HuH-7 (cell line): ENCODE results near the gene BEGAIN.

Experiments
- DNase-seq: peaks from one replicate; pipeline ENCODE4 v3.0.0; 2011; ENCODE audit warnings: low spot score

BEGAIN gene

GRCh38 chr14:100567877-100568163 is 19.4 kb downstream of the BEGAIN start:
- DNase-seq = no peak

- no peak for DNase-seq
These were observed 20.0 kb downstream of the BEGAIN start for GRCh38 chr14:100567009-100567876.

- DNase-seq = no peak
These were observed 20.6 kb downstream of the BEGAIN start for GRCh38 chr14:100566586-100566985.

- no peak for DNase-seq
These were observed 21.1 kb downstream of the BEGAIN start for GRCh38 chr14:100566119-100566518.

- no peak for DNase-seq
These were observed 21.6 kb downstream of the BEGAIN start for GRCh38 chr14:100565650-100566049.

DNA sequence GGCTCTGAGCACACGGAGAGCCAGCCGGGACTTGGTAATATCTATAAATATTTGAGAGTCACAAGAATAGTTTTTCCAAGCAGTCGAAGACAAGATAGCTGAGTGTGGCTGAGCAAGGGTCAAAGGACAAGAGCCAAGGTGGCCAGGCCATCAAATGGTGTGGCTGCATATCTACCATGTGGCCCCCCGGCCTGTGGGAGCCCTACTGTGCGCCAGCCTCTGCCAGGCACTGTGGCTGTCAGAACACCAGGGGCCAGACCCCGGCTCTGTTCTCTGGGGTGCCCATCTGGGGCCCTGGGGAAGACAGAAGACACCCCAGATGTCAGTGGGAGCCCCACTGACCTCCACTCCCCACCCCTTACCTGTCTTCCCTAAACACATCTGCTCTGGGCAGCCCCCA is 22.7 kb downstream of the BEGAIN start:
- no peak for DNase-seq

DNA sequence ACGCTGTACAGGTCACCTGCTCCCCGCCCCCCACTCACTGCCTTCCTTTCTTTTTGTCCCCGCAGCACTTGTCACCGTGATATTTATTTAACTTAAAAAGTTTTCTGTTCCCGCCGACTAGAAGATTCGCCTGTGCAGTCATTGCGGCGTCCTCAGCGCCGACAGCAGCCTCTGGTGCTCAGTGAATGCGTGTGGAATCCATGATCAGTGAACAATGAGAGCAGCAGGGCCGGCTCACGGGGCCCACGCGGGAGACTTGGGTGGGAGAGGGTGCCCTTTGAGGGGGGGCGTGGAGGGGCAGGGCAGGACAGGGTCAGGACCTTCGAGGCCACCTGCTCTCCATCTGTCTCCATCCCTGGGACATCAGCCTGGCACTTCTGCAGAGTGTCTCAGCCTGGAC is 24.5 kb downstream of the BEGAIN start:
- no peak for DNase-seq

- no peak for DNase-seq
These were observed 26.2 kb downstream of the BEGAIN start for GRCh38 chr14:100561005-100561404.

- DNase-seq = no peak
These were observed 26.7 kb downstream of the BEGAIN start for GRCh38 chr14:100560471-100560870.

GRCh38 chr14:100559455-100559854 is 27.8 kb downstream of the BEGAIN start:
- DNase-seq = no peak

- no peak for DNase-seq
These were observed 28.3 kb downstream of the BEGAIN start for GRCh38 chr14:100558966-100559365.

GRCh38 chr14:100558226-100558625 is 29.0 kb downstream of the BEGAIN start:
- no peak for DNase-seq

DNA sequence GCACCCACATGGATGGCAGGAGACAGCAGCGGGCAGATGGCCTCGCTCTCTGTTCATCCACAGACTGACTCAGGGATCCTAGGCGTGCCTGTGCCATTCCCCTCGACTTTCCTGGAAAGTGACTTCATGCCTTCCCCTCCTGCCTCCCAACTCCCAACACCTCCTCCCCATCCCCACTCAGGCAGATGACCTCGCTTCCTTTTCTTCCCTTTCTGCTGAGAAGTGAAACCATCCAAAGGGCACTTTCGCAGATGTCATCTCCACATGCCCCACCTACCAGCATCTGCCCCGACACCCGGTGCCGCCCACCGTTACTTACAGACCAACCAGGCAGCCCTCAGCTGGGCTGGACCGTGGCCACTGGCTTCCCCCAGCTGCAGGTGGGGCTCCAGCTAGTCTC is 29.6 kb downstream of the BEGAIN start:
- DNase-seq = no peak

GRCh38 chr14:100556936-100557505 is 30.2 kb downstream of the BEGAIN start:
- DNase-seq = no peak

GRCh38 chr14:100556140-100556475 is 31.1 kb downstream of the BEGAIN start:
- no peak for DNase-seq

- DNase-seq = no peak
These were observed 31.6 kb downstream of the BEGAIN start for GRCh38 chr14:100555436-100556139.

DNA sequence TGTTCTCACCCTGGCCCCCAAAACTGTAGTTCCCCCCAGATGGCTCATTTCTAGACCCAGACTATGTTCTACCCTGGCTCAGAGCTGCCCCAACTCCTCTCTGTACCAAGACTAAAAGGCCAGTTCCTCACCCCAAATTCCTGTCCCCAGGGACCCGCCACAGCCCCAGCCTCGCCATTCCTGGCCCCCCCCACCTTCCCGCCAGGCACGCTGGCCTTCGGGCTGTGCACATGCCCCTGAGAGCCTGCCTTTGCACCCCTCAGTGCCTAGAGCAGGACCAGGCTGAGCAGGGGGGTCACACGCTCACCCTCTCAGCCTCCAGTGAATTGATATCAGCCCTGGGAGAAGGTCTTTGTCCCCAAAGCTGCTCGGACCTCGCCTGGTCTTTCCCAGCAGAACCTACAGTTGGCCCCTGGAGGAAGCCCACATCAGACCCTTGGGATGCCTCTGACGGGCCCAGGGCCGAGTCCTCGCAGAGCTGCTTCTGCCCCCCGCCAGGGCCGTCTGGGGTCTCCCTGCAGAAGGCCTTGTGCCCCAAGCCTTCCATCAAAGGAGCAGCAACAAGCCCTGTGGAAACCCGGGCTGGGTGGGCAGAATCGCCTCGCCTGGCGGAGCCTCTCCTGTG is 32.4 kb downstream of the BEGAIN start:
- no peak for DNase-seq

DNA sequence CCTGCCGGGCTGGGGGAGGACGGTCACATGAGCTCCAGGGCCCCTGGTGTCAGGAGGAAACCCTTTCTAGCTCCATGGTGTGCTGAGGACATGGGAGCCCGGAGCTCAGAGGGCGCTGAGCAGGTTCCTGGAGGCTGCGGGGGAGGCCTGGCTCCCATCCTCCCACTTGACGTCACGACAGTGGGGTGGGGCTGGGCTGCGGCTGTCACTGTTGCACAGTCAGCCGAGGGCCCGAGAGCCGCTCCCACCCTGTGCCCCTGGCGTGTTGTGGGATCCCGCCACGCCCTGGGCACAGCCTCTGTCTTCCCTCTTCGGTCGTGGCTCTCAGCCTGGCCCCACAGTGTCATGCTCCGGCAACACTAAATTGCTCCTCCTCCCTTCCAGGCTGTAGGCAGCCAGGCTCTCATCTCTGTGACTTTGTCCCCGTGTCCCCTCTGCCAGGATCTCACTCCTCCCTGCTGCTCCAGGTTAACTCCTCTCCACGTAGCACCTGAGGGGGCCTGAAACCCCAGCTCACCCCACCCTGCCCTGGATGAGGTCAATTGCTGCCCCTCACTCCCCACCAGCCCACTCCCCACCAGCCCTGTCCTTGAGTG is 33.0 kb downstream of the BEGAIN start:
- DNase-seq = no peak

- DNase-seq = no peak
These were observed 33.7 kb downstream of the BEGAIN start for GRCh38 chr14:100553471-100553870.

DNA sequence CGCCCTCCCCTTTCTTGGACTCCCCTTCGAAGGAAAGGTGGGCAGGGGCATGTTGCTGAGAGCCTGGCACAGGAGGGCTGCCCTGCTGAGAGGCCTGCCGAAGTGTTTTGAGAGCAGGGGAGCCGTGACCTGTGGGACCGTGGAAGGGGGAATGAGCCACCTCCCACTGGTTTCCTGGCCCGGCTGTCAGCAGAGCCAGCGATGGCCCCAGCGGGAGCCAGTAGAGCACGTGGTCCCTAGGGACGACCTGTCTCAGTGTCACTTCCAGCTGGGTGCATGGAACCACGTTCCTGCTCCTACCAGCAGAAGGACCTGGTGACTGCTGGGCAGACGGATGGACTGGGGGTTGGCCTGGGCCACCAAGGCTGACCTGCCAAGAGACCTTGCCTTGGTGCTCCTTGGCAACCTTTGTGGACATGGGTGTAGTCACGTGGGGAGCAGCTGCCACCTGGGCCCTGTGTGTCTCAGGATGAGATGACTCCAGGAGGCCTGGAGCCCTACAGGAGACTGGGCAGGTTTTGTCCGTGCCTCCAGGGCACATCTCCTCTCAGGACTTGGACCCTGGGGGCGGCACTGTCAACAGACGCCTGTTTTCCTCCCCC is 34.6 kb downstream of the BEGAIN start:
- DNase-seq = no peak

- DNase-seq = no peak
These were observed 36.2 kb downstream of the BEGAIN start for GRCh38 chr14:100551056-100551455.
